Measurements from ENCODE around the gene HMGCS1.

- no peak for TF ChIP-seq GATA3 (IDR thresholded peaks at IDR 0.05; ENCODE audit: low read depth, low read length)
- no peak for TF ChIP-seq GATA2 (IDR thresholded peaks at IDR 0.05; ENCODE audit: low read depth, low read length)
Observed at GRCh38 chr5:43295202-43295601, 18.0 kb downstream of the HMGCS1 start.

Measured in SH-SY5Y (cell line).